Activated CD4-positive, alpha-beta T cell treated with anti-CD3 and anti-CD28 coated beads for 36 hours (primary cell): ENCODE results near the gene CLCN7. TPM values are rescaled to one million over a fixed set of nuclear protein-coding genes. Genes with fewer than 3 reads are reported as not detected.

Experiments used
- ATAC-seq: fragments of 200-7000 bp; cut with Tn5 transposase; one replicate; pipeline ENCODE4 v1.10.0; 2021; ENCODE audit warnings: mild to moderate bottlenecking, moderate library complexity
- CTCF ChIA-PET: fragments of 350-600 bp; sonication (Branson Sonifier 250); formaldehyde crosslinking; loops from one replicate; lab custom pipeline; 2021; ENCODE audit warnings: antibody characterized with exemption; lab: Charles Lee
- POLR2A ChIA-PET: fragments of 350-600 bp; sonication (Branson Sonifier 250); formaldehyde crosslinking; loops from one replicate; lab custom pipeline; 2021; ENCODE audit warnings: antibody characterized with exemption, inconsistent platforms; lab: Charles Lee
- DNase-seq: peaks from one replicate; pipeline ENCODE4 v3.0.0-alpha.2; 2020
- H3K27ac Mint-ChIP-seq: one replicate; pipeline ENCODE4 v1.8.0; 2021; ENCODE audit warnings: mixed read lengths
- H3K27me3 Mint-ChIP-seq: one replicate; pipeline ENCODE4 v1.8.0; 2021; ENCODE audit warnings: mixed read lengths
- H3K36me3 Mint-ChIP-seq: one replicate; pipeline ENCODE4 v1.8.0; 2021; ENCODE audit warnings: low read depth, mixed read lengths
- H3K4me1 Mint-ChIP-seq: one replicate; pipeline ENCODE4 v1.8.0; 2021; ENCODE audit warnings: mixed read lengths
- H3K4me3 Mint-ChIP-seq: one replicate; pipeline ENCODE4 v1.8.0; 2021; ENCODE audit warnings: mild to moderate bottlenecking, moderate library complexity, mixed read lengths
- H3K9me3 Mint-ChIP-seq: one replicate; pipeline ENCODE4 v1.8.0; 2021; ENCODE audit warnings: low read depth, mixed read lengths
- intact Hi-C, 2 experiments: fragments of 100-400 bp; cut with DNase I in 1 of 2; cut with micrococcal nuclease in 1 of 2; formaldehyde crosslinking; loops; one replicate each; pipeline versions ENCODE4 v1.14.2 to v1.15.1; 2022 to 2024; cut with DNase I, micrococcal nuclease
- total RNA-seq, 2 experiments: library from RNA; stranded (reverse); gene quantifications; one replicate each; pipeline ENCODE4 v1.2.3, GENCODE V29; 2021

CLCN7 gene
- total RNA-seq, 2 experiments from 2014 or later = 29.9 to 33.7 TPM

- no peaks in the 10 kb centered on the region for H3K4me1 Mint-ChIP-seq
- DNase-seq (no peak), ATAC-seq (no peak)
- no peaks in the 10 kb centered on the region for H3K9me3 Mint-ChIP-seq
- peaks cover 3% of the 10 kb centered on the region for H3K36me3 Mint-ChIP-seq
- H3K27ac Mint-ChIP-seq = no peak overlapping the region
- ChIA-PET POLR2A (no interaction called here), CTCF (no interaction called here)
- no peak overlapping the region for H3K4me3 Mint-ChIP-seq
- H3K27me3 Mint-ChIP-seq = no peaks in the 10 kb centered on the region
- intact Hi-C loops = no loop called here
These were observed 75.8 kb downstream of the CLCN7 start for GRCh38 chr16:1398826-1399581.

- Mint-ChIP-seq H3K9me3 (no peaks in the 10 kb centered on the region), H3K27me3 (no peaks in the 10 kb centered on the region), H3K27ac (no peak overlapping the region), H3K36me3 (peaks cover 3% of the 10 kb centered on the region), H3K4me1 (no peaks in the 10 kb centered on the region), H3K4me3 (no peak overlapping the region)
- CTCF ChIA-PET = no interaction called here
- POLR2A ChIA-PET = no interaction called here
- ATAC-seq = no peak
- intact Hi-C loops = no loop called here
- no peak for DNase-seq
These were observed 76.5 kb downstream of the CLCN7 start for GRCh38 chr16:1398351-1398750.

GRCh38 chr16:1397779-1398178 is 77.0 kb downstream of the CLCN7 start:
- POLR2A ChIA-PET = no interaction called here
- intact Hi-C loops = no loop called here
- CTCF ChIA-PET = no interaction called here
- Mint-ChIP-seq H3K27ac (no peak overlapping the region), H3K36me3 (peaks cover 3% of the 10 kb centered on the region), H3K27me3 (no peaks in the 10 kb centered on the region), H3K4me1 (no peaks in the 10 kb centered on the region), H3K9me3 (no peaks in the 10 kb centered on the region), H3K4me3 (no peak overlapping the region)
- DNase-seq = no peak
- ATAC-seq = no peak

- Mint-ChIP-seq H3K27me3 (no peaks in the 10 kb centered on the region), H3K9me3 (no peaks in the 10 kb centered on the region), H3K27ac (no peak overlapping the region), H3K36me3 (peaks cover 6% of the 10 kb centered on the region), H3K4me1 (no peaks in the 10 kb centered on the region), H3K4me3 (no peak overlapping the region)
- ChIA-PET CTCF (no interaction called here), POLR2A (no interaction called here)
- ATAC-seq = no peak
- no peak for DNase-seq
- intact Hi-C loops = no loop called here
These were observed 79.3 kb downstream of the CLCN7 start for GRCh38 chr16:1395444-1396031.

Other genes with a start within 250 kb of the CLCN7 start
- not detected for gene TPSG1, start 249.8 kb downstream of the CLCN7 start, total RNA-seq
- not detected for gene TPSB2, start 244.8 kb downstream of the CLCN7 start, total RNA-seq
- gene TPSAB1, start 234.3 kb downstream of the CLCN7 start, total RNA-seq = not detected
- not detected for gene TPSD1, start 219.0 kb downstream of the CLCN7 start, total RNA-seq
- 100 to 1,000 TPM; 251 to 358 TPM for gene UBE2I, start 165.4 kb downstream of the CLCN7 start, total RNA-seq
- gene BAIAP3, start 141.4 kb downstream of the CLCN7 start, total RNA-seq = 1 to 10 TPM in 1 of 2 experiments, under 1 TPM in 1; 0.57 to 1.0 TPM
- 10 to 100 TPM; 37.6 to 58.7 TPM for gene TSR3, start 123.2 kb downstream of the CLCN7 start, total RNA-seq
- 10 to 100 TPM; 16.3 to 17.4 TPM for gene GNPTG, start 123.1 kb downstream of the CLCN7 start, total RNA-seq
- 10 to 100 TPM; 31.3 to 32.8 TPM for gene UNKL, start 60.3 kb downstream of the CLCN7 start, total RNA-seq
- gene UQCC4, start 54.3 kb downstream of the CLCN7 start, total RNA-seq = 10 to 100 TPM; 11.9 to 15.5 TPM
- gene PERCC1, start 44.0 kb downstream of the CLCN7 start, total RNA-seq = not detected
- gene CCDC154, start 30.5 kb downstream of the CLCN7 start, total RNA-seq = 1 to 10 TPM in 1 of 2 experiments, under 1 TPM in 1; 0.70 to 1.6 TPM
- gene PTX4, start 13.9 kb upstream of the CLCN7 start, total RNA-seq = not detected
- 10 to 100 TPM; 48.1 to 60.0 TPM for gene TELO2, start 18.3 kb upstream of the CLCN7 start, total RNA-seq
- gene TMEM204, start 58.6 kb upstream of the CLCN7 start, total RNA-seq = 10 to 100 TPM; 12.6 to 17.5 TPM
- gene IFT140, start 137.0 kb upstream of the CLCN7 start, total RNA-seq = 10 to 100 TPM in 1 of 2 experiments, 1 to 10 TPM in 1; 9.8 to 11.0 TPM
- 10 to 100 TPM; 14.1 to 15.0 TPM for gene CRAMP1, start 137.3 kb upstream of the CLCN7 start, total RNA-seq
- gene JPT2, start 203.3 kb upstream of the CLCN7 start, total RNA-seq = 100 to 1,000 TPM in 1 of 2 experiments, 10 to 100 TPM in 1; 77.1 to 111 TPM
- gene MAPK8IP3, start 231.2 kb upstream of the CLCN7 start, total RNA-seq = 10 to 100 TPM; 56.7 to 57.6 TPM